ENCODE measurements around the gene ADSL. TPM values are rescaled to one million over a fixed set of nuclear protein-coding genes. Genes with fewer than 3 reads are reported as not detected.

Gene ADSL
- total and polyA plus RNA-seq, 8 donors = 40.4 to 110 (median 101) TPM

- peaks cover 0 to 80% of the 10 kb centered on the region in 2 donors for H3K36me3 ChIP-seq
- DNase-seq (peak in 1 of 4 donors; percentile 17), ATAC-seq (no peak)
Observed at GRCh38 chr22:40403651-40404050, 57.4 kb downstream of the ADSL start.

GRCh38 chr22:40404251-40405177, 58.2 kb downstream of the ADSL start:
- ATAC-seq (no peak), DNase-seq (no peak)
- Histone ChIP-seq H3K4me1 (peaks cover 0 to 20% of the 10 kb centered on the region in 2 donors), H3K4me3 (no peak overlapping the region), H3K27ac (no peak overlapping the region), H3K27me3 (no peaks in the 10 kb centered on the region), H3K36me3 (peaks cover 0 to 89% of the 10 kb centered on the region in 2 donors), H3K9me3 (no peaks in the 10 kb centered on the region)
- intact Hi-C loops (cut with DNase I) = no loop called here
- TF ChIP-seq CTCF (IDR thresholded peaks at IDR 0.05) = no peak

More at GRCh38 chr22:40403651-40404050, 57.4 kb downstream of the ADSL start:
- TF ChIP-seq CTCF (IDR thresholded peaks at IDR 0.05) = no peak
- Histone ChIP-seq H3K4me3 (no peak overlapping the region), H3K9me3 (no peaks in the 10 kb centered on the region), H3K4me1 (peaks cover 0 to 25% of the 10 kb centered on the region in 2 donors), H3K27me3 (no peaks in the 10 kb centered on the region), H3K27ac (no peak overlapping the region)
- intact Hi-C loops (cut with DNase I) = no loop called here

- TF ChIP-seq CTCF (IDR thresholded peaks at IDR 0.05) = no peak
- intact Hi-C loops (cut with DNase I) = no loop called here
- DNase-seq = peak in 1 of 4 donors; percentile 77
Observed at GRCh38 chr22:40405178-40406062, 59.1 kb downstream of the ADSL start.

GRCh38 chr22:40406063-40406890, 60.0 kb downstream of the ADSL start:
- Histone ChIP-seq H3K4me1 (peaks cover 0 to 2% of the 10 kb centered on the region in 2 donors), H3K4me3 (no peak overlapping the region), H3K9me3 (no peaks in the 10 kb centered on the region), H3K27me3 (no peaks in the 10 kb centered on the region), H3K27ac (no peak overlapping the region), H3K36me3 (peaks cover 0 to 99% of the 10 kb centered on the region in 2 donors)
- DNase-seq = no peak
- intact Hi-C loops (cut with DNase I) = no loop called here
- TF ChIP-seq CTCF (IDR thresholded peaks at IDR 0.05) = no peak
- ATAC-seq = no peak

More at GRCh38 chr22:40405178-40406062, 59.1 kb downstream of the ADSL start:
- Histone ChIP-seq H3K9me3 (no peaks in the 10 kb centered on the region), H3K4me3 (no peak overlapping the region), H3K4me1 (peaks cover 0 to 10% of the 10 kb centered on the region in 2 donors), H3K27me3 (no peaks in the 10 kb centered on the region), H3K36me3 (peaks cover 0 to 98% of the 10 kb centered on the region in 2 donors), H3K27ac (no peak overlapping the region)
- ATAC-seq = no peak
